ENCODE data around the gene E2F4.

Gene E2F4

GRCh38 chr16:67240506-67240905, 48.6 kb downstream of the E2F4 start:
- H3K4me3 ChIP-seq (ENCODE audit: low read length), result no peak overlapping the region
- peaks cover 27% of the 10 kb centered on the region for H3K4me1 ChIP-seq (ENCODE audit: insufficient read depth, low read length)
- H3K27me3 ChIP-seq (ENCODE audit: insufficient read depth, low read length), result no peaks in the 10 kb centered on the region
- H3K36me3 ChIP-seq (ENCODE audit: insufficient read depth, low read length), result peaks cover 41% of the 10 kb centered on the region
- H3K9ac ChIP-seq (ENCODE audit: low read depth, low read length), result no peak overlapping the region
- H3K9me3 ChIP-seq (ENCODE audit: insufficient read depth, low read depth, low read length), result no peaks in the 10 kb centered on the region
- WGBS, result 86% methylated on average over 4 of the region's 4 CpGs
- H3K27ac ChIP-seq (ENCODE audit: low read depth, low read length), result peak overlapping the region; percentile 41

GRCh38 chr16:67241008-67241900, 49.3 kb downstream of the E2F4 start:
- Histone ChIP-seq H3K27ac (ENCODE audit: low read depth, low read length) (peak overlapping the region; percentile 78), H3K9me3 (ENCODE audit: insufficient read depth, low read depth, low read length) (no peaks in the 10 kb centered on the region), H3K4me3 (ENCODE audit: low read length) (no peak overlapping the region), H3K36me3 (ENCODE audit: insufficient read depth, low read length) (peaks cover 34% of the 10 kb centered on the region), H3K4me1 (ENCODE audit: insufficient read depth, low read length) (peaks cover 30% of the 10 kb centered on the region), H3K27me3 (ENCODE audit: insufficient read depth, low read length) (no peaks in the 10 kb centered on the region), H3K9ac (ENCODE audit: low read depth, low read length) (peak overlapping the region; percentile 54)
- WGBS, result 69% methylated on average over 8 of the region's 10 CpGs

DNA sequence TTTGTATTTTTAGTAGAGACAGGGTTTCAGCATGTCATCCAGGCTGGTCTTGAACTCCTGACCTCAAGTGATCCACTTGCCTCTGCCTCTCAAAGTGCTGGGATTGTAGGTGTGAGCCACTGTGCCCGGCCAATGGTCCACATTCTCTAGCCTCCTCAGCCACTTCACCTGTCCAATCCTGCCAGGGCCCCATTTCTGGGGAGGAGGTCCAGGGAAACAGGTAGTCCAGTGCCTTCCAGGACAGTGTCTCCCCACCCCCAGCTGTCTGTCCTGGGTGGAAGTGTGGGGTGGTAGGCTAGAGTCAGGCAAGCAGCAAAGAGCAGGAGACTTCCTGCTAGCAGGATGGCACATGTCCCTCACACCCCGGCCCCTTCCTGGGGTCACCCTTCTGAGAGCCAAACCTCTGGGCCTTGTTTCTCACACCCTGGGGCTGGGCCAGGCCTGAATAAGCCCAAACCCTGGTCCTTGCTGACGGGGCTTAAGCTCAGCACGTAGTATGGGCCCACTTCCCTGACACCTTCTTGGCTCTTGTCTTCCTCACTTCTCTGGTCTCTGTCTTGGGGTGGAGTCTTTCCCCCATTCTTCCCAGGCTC, 50.3 kb downstream of the E2F4 start:
- no peaks in the 10 kb centered on the region for H3K9me3 ChIP-seq (ENCODE audit: insufficient read depth, low read depth, low read length)
- no peak overlapping the region for H3K4me3 ChIP-seq (ENCODE audit: low read length)
- no peak overlapping the region for H3K9ac ChIP-seq (ENCODE audit: low read depth, low read length)
- H3K27me3 ChIP-seq (ENCODE audit: insufficient read depth, low read length), result no peaks in the 10 kb centered on the region
- peaks cover 30% of the 10 kb centered on the region for H3K4me1 ChIP-seq (ENCODE audit: insufficient read depth, low read length)
- peaks cover 27% of the 10 kb centered on the region for H3K36me3 ChIP-seq (ENCODE audit: insufficient read depth, low read length)
- WGBS, result 95% methylated on average over 4 of the region's 4 CpGs
- no peak overlapping the region; the same call in 1 of the 2 replicates for H3K27ac ChIP-seq (ENCODE audit: low read depth, low read length)

DNA sequence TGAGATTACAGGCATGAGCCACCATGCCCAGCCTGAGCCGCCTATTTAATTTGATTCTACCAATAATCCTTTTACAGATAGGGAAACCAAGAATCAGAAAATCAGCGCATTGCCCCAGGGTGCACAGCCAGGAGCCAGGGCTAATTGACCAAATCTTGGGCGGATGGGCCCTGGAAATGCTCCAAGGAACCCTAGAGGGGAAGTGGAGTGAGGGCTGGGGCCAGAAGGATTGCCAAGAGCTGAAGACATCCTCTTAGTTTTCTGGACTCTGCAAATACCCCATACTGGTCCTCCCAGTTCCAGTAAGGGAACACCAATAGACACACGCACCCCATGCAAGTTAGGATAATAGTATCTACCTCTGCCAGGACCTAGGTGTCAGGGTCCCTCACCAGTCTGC, 51.5 kb downstream of the E2F4 start:
- 90% methylated on average over 4 of the region's 4 CpGs for WGBS
- peaks cover 16% of the 10 kb centered on the region for H3K36me3 ChIP-seq (ENCODE audit: insufficient read depth, low read length)
- no peak overlapping the region for H3K27ac ChIP-seq (ENCODE audit: low read depth, low read length)
- peaks cover 8% of the 10 kb centered on the region for H3K27me3 ChIP-seq (ENCODE audit: insufficient read depth, low read length)
- H3K9me3 ChIP-seq (ENCODE audit: insufficient read depth, low read depth, low read length), result no peaks in the 10 kb centered on the region
- no peak overlapping the region for H3K9ac ChIP-seq (ENCODE audit: low read depth, low read length)
- no peak overlapping the region for H3K4me3 ChIP-seq (ENCODE audit: low read length)
- peaks cover 37% of the 10 kb centered on the region for H3K4me1 ChIP-seq (ENCODE audit: insufficient read depth, low read length)

DNA sequence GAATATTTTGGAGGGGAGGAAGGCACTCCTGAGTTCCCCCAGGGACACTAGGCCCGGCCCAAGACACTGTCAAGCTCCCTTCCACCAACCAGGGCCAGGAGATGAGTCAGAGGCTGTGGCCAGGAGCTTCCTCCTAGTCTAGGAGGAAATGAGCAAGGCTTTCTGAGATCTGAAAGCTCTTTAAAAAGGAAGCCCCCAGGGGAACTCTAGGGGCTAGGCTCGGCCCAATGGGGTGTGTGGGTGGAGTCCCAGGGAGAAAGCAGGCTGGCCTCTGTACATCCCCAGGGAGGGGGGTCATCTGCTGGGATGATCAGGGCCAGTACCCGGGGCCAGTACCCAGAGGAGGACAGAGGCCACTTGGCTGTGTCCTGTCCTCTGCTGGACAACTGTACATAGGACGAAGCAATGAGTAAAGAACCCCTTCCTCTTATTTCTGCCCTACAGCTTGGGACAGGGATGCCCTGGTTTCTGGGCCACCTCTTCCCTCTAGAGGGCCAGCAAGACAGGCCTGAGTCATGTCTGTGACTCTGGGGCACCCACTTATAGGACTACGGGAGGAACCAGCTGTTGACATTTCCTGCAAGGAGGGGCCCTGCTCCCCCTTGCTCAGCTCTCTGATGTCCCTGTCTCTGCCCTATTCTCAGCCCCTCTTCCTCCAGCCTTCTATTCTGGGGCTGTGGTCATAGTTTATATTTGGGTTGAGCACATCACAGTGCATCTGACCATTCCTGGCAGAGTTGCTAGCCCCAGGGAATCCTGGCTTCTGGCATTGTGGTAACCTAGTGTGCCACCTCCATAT, 52.6 kb downstream of the E2F4 start:
- 69% methylated on average over 5 of the region's 5 CpGs for WGBS
- 0 out of 2 replicates have a peak overlapping the region, but pooled peaks have one; percentile 84 for H3K9ac ChIP-seq (ENCODE audit: low read depth, low read length)

DNA sequence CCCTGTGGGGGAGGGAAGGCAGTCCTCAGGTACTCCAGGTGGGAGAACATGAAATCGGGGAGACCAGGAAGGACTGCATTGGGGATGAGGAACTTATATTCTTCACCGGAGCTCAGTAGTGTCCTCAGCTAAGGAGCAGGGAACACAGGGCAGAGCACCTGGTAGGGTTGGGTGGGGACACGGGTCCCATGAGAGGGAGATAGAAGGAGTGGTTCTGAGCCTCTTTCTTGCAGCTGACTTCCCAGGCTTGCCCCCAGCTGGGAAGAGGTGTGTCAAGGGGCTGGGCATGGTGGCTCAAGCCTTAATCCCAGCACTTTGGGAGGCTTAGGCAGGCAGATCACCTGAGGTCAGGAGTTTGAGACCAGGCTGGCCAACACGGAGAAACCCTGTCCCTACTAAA, 53.2 kb downstream of the E2F4 start:
- peaks cover 44% of the 10 kb centered on the region for H3K4me1 ChIP-seq (ENCODE audit: insufficient read depth, low read length)
- peak overlapping the region; percentile 93 for H3K4me3 ChIP-seq (ENCODE audit: low read length)
- WGBS, result 71% methylated on average over 4 of the region's 4 CpGs
- no peaks in the 10 kb centered on the region for H3K9me3 ChIP-seq (ENCODE audit: insufficient read depth, low read depth, low read length)
- 0 out of 2 replicates have a peak, but pooled peaks cover 3% of the 10 kb centered on the region for H3K36me3 ChIP-seq (ENCODE audit: insufficient read depth, low read length)
- H3K27ac ChIP-seq (ENCODE audit: low read depth, low read length), result no peak overlapping the region; the same call in 1 of the 2 replicates
- peaks cover 25% of the 10 kb centered on the region for H3K27me3 ChIP-seq (ENCODE audit: insufficient read depth, low read length)
- 0 out of 2 replicates have a peak overlapping the region, but pooled peaks have one; percentile 84 for H3K9ac ChIP-seq (ENCODE audit: low read depth, low read length)

More for the DNA sequence above, 52.6 kb downstream of the E2F4 start:
- H3K36me3 ChIP-seq (ENCODE audit: insufficient read depth, low read length), result peaks cover 5% of the 10 kb centered on the region; the same call in 1 of the 2 replicates
- peaks cover 42% of the 10 kb centered on the region for H3K4me1 ChIP-seq (ENCODE audit: insufficient read depth, low read length)
- H3K27ac ChIP-seq (ENCODE audit: low read depth, low read length), result no peak overlapping the region
- peaks cover 19% of the 10 kb centered on the region for H3K27me3 ChIP-seq (ENCODE audit: insufficient read depth, low read length)
- no peaks in the 10 kb centered on the region for H3K9me3 ChIP-seq (ENCODE audit: insufficient read depth, low read depth, low read length)
- H3K4me3 ChIP-seq (ENCODE audit: low read length), result 0 out of 2 replicates have a peak overlapping the region, but pooled peaks have one; percentile 93

DNA sequence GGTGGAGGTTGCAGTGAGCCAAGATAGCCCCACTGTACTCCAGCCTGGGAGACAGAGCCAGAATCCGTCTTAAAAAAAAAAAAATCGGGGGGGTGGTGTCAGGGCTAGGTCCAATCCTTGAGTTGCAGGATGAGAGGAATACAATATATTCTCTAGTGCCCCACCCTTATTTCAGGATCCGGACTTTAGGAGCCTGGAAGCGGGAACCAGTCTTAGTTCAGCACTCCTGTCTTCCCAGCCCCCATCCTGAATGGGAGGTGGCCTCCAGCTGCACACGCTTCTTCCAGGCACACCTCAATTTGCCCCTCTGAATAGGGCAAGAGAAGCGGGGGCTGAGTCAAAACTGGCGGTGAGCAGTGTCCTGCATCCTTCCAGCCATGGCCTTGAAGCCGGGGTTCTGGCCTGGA, 53.7 kb downstream of the E2F4 start:
- H3K4me3 ChIP-seq (ENCODE audit: low read length), result peak overlapping the region; percentile 93
- H3K4me1 ChIP-seq (ENCODE audit: insufficient read depth, low read length), result peaks cover 43% of the 10 kb centered on the region
- peak overlapping the region; percentile 93 for H3K27ac ChIP-seq (ENCODE audit: low read depth, low read length)
- H3K9me3 ChIP-seq (ENCODE audit: insufficient read depth, low read depth, low read length), result no peaks in the 10 kb centered on the region
- WGBS, result 21% methylated on average over 8 of the region's 8 CpGs
- H3K27me3 ChIP-seq (ENCODE audit: insufficient read depth, low read length), result peaks cover 30% of the 10 kb centered on the region
- H3K9ac ChIP-seq (ENCODE audit: low read depth, low read length), result peak overlapping the region; percentile 84
- H3K36me3 ChIP-seq (ENCODE audit: insufficient read depth, low read length), result 0 out of 2 replicates have a peak, but pooled peaks cover under 1% of the 10 kb centered on the region

DNA sequence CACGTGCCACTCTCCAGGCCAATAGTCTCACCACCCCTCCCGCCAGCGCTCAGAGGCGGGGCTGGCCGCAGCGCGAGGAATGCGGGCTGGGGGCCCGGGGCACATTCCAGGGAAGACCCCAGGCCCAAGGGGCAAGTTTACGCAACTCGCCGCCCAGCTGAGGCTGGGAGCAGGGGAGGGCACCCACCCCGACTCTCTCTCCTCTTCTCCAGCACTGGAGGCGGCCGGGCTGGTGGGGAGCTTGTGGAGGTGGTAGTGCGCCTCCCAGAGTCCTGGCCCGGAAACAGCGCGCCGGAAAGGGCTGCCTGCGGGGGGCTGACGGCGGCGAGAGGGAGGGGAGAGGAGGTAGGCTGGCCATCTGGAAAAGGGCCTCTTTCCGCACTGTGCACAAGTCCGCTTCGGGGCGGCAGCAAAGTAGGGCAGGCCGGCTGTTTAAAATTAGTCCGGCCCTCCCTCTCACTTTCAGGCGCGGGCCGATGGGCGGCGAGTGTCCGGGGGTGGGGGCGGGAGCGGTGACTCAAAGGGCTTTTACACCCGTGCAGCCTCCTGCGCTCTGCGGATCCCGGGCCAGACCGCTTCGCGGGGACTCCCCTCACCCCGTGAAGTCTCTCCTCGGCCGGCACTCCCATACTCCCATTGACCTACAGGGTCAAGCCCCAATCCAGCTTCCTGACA, 54.3 kb downstream of the E2F4 start:
- 1% methylated on average over 48 of the region's 48 CpGs for WGBS
- H3K27me3 ChIP-seq (ENCODE audit: insufficient read depth, low read length), result peaks cover 35% of the 10 kb centered on the region
- H3K9me3 ChIP-seq (ENCODE audit: insufficient read depth, low read depth, low read length), result no peaks in the 10 kb centered on the region
- peak overlapping the region; percentile 93 for H3K27ac ChIP-seq (ENCODE audit: low read depth, low read length)
- peak overlapping the region; percentile 84 for H3K9ac ChIP-seq (ENCODE audit: low read depth, low read length)
- H3K36me3 ChIP-seq (ENCODE audit: insufficient read depth, low read length), result no peaks in the 10 kb centered on the region
- peak overlapping the region; percentile 93 for H3K4me3 ChIP-seq (ENCODE audit: low read length)
- H3K4me1 ChIP-seq (ENCODE audit: insufficient read depth, low read length), result peaks cover 39% of the 10 kb centered on the region

- H3K9me3 ChIP-seq (ENCODE audit: insufficient read depth, low read depth, low read length), result no peaks in the 10 kb centered on the region
- peak overlapping the region; percentile 76 for H3K9ac ChIP-seq (ENCODE audit: low read depth, low read length)
- peaks cover 34% of the 10 kb centered on the region for H3K4me1 ChIP-seq (ENCODE audit: insufficient read depth, low read length)
- no peaks in the 10 kb centered on the region for H3K36me3 ChIP-seq (ENCODE audit: insufficient read depth, low read length)
- peaks cover 35% of the 10 kb centered on the region for H3K27me3 ChIP-seq (ENCODE audit: insufficient read depth, low read length)
- WGBS, result under 1% methylated on average over 26 of the region's 26 CpGs
- peak overlapping the region; percentile 93 for H3K4me3 ChIP-seq (ENCODE audit: low read length)
- H3K27ac ChIP-seq (ENCODE audit: low read depth, low read length), result peak overlapping the region; percentile 93
Measured at GRCh38 chr16:67246756-67247191, 54.8 kb downstream of the E2F4 start.

Data from HUES64 (cell line).